ENCODE data around the gene ADK. TPM values are rescaled to one million over a fixed set of nuclear protein-coding genes. Genes with fewer than 3 reads are reported as not detected.

The ADK gene
- total RNA-seq, 1 donor from 2014 or later = 46.1 TPM

DNA sequence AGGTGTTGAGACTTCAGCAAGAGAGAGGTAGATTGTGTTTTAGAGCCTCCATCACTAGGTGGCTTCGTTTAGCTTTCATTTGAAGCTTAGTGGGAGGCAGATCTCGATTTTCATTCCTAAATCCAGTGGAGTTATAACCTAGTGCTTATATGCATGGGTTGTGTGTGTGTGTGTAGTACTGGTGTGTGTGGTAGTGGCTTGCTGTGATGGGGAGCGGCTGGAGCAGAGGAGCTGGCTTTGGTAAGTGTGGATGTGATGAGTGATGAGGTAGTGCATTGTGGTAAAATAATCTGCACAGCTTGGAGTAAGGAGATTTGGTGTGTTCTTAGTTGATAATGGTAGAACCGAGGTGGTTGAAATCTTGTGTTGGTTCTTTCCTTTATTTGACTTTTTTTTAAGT lies 43.6 kb upstream of the ADK start:
- CTCF ChIA-PET = interaction anchor here (1.0 to 1.5 kb wide), 2 partner anchors 14 to 43 kb away, joined by 3 to 5 read pairs; partner anchors contain the start of genes ADK and AP3M1
- TF ChIP-seq, protein P1, sequence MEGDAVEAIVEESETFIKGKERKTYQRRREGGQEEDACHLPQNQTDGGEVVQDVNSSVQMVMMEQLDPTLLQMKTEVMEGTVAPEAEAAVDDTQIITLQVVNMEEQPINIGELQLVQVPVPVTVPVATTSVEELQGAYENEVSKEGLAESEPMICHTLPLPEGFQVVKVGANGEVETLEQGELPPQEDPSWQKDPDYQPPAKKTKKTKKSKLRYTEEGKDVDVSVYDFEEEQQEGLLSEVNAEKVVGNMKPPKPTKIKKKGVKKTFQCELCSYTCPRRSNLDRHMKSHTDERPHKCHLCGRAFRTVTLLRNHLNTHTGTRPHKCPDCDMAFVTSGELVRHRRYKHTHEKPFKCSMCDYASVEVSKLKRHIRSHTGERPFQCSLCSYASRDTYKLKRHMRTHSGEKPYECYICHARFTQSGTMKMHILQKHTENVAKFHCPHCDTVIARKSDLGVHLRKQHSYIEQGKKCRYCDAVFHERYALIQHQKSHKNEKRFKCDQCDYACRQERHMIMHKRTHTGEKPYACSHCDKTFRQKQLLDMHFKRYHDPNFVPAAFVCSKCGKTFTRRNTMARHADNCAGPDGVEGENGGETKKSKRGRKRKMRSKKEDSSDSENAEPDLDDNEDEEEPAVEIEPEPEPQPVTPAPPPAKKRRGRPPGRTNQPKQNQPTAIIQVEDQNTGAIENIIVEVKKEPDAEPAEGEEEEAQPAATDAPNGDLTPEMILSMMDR (IDR thresholded peaks at IDR 0.05) = no peak
- Mint-ChIP-seq H3K4me3 (no peak overlapping the region), H3K9me3 (no peaks in the 10 kb centered on the region), H3K4me1 (no peaks in the 10 kb centered on the region), H3K27me3 (no peaks in the 10 kb centered on the region), H3K27ac (no peak overlapping the region), H3K36me3 (ENCODE audit: low read depth) (peaks cover 96% of the 10 kb centered on the region)
- ATAC-seq (ENCODE audit: low read depth) (no peak), DNase-seq (no peak)
- intact Hi-C loops (cut with micrococcal nuclease) = no loop called here
- POLR2A ChIA-PET = no interaction called here

DNA sequence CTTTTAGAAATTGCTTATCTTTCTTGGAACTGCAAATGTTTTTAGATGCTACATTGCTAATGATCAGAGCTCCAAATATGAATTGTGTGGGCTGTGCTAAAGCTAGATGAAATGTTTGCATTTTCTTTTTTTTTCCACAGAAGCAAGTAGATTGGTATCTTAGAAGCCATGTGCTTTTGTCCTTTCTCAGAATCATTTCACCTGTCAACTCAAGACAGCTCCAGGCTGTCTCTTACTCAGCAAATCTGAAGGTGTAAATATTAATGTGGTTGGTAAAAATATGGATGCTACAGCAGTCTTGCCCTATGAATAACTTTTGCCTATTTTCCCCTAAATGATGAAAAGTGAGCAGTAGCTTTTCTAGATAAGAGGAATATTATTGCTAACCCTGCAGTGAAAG lies 41.6 kb upstream of the ADK start:
- Mint-ChIP-seq H3K27ac (no peak overlapping the region), H3K36me3 (ENCODE audit: low read depth) (peaks cover 96% of the 10 kb centered on the region)
- intact Hi-C loops (cut with micrococcal nuclease) = no loop called here

DNA sequence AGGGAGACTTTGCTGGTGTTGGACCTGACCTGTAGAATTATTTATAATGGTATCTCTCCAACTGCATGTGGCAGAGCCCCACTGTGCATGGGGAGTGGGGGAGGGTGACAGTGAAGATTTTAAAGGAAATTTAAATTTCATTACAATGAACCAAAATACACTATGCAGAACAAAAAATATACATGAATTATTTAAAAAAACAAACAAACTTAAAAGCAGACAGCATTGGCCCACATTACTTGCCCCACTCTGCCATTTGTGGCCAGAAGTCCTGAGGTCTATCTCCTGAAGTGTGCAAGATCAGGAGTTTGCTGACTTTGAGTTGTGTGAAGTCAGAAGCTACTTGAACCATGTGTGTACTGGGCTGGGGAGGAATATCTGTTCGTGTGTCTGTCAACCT lies 40.9 kb upstream of the ADK start:
- Mint-ChIP-seq H3K4me1 (no peaks in the 10 kb centered on the region), H3K27ac (no peak overlapping the region), H3K36me3 (ENCODE audit: low read depth) (peaks cover 96% of the 10 kb centered on the region), H3K4me3 (no peak overlapping the region), H3K27me3 (no peaks in the 10 kb centered on the region), H3K9me3 (no peaks in the 10 kb centered on the region)
- POLR2A ChIA-PET = no interaction called here
- CTCF ChIA-PET = interaction anchor here (0.7 to 1.2 kb wide), 2 partner anchors 8 to 134 kb away, joined by 3 read pairs; no protein-coding TSS in a partner anchor
- DNase-seq (no peak), ATAC-seq (ENCODE audit: low read depth) (no peak)
- TF ChIP-seq, protein P1 (IDR thresholded peaks at IDR 0.05) = no peak
- intact Hi-C loops (cut with micrococcal nuclease) = no loop called here

More for the DNA sequence above, 41.6 kb upstream of the ADK start:
- TF ChIP-seq, protein P1 (IDR thresholded peaks at IDR 0.05) = no peak
- Mint-ChIP-seq H3K4me3 (no peak overlapping the region), H3K9me3 (no peaks in the 10 kb centered on the region), H3K4me1 (no peaks in the 10 kb centered on the region), H3K27me3 (no peaks in the 10 kb centered on the region)
- ChIA-PET POLR2A (no interaction called here), CTCF (interaction anchor here (0.7 to 1.3 kb wide), 3 partner anchors 9 to 223 kb away, joined by 3 read pairs; no protein-coding TSS in a partner anchor)
- DNase-seq (no peak), ATAC-seq (ENCODE audit: low read depth) (no peak)

DNA sequence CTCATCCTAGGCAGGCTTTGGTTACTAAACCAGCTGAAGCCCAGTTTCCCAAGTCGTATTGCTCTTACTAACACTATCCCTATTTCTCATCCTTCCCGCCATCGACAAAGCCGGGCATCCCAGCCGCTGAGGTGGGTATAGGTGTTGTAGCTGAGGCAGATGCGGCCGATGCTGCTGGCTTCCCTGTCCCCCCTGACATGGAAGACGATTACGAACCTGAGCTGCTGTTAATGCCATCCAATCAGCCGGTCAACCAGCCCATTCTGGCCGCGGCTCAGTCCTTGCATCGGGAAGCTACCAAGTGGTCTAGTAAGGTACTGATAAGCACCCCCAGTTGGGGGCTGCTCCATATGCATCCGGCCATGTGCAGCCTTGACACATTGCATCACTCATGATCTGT lies 39.2 kb upstream of the ADK start:
- ATAC-seq (ENCODE audit: low read depth) = no peak
- H3K27me3 Mint-ChIP-seq = no peaks in the 10 kb centered on the region
- peaks cover 96% of the 10 kb centered on the region for H3K36me3 Mint-ChIP-seq (ENCODE audit: low read depth)
- H3K4me3 Mint-ChIP-seq = no peak overlapping the region
- intact Hi-C loops (cut with micrococcal nuclease) = no loop called here
- H3K27ac Mint-ChIP-seq = no peak overlapping the region
- H3K9me3 Mint-ChIP-seq = no peaks in the 10 kb centered on the region
- DNase-seq = no peak
- ChIA-PET CTCF (interaction anchor here (1.0 kb wide), 1 partner anchor 226 kb away, joined by 3 read pairs; no protein-coding TSS in a partner anchor), POLR2A (no interaction called here)
- no peaks in the 10 kb centered on the region for H3K4me1 Mint-ChIP-seq
- TF ChIP-seq, protein P1 (IDR thresholded peaks at IDR 0.05) = no peak

DNA sequence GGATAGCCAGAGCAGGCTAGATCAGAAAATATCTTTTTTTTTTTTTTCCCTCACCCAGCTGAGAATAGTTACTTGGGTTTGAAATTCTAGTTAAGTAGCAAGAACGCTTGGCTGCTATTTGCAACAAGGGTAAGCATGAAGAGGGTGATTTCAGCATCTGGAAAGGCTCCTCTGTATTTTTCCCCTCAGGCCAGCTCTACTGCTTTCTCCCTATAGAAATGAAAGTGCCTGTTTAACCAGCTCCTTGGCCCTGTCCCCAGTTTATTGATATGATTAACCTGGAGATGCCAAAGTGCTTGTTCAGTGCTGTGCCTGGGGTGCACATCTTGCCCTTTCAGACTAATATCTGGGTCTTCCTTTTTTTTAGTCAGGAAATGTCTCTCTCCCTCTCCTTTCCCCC lies 37.5 kb upstream of the ADK start:
- Mint-ChIP-seq H3K4me1 (peaks cover 5% of the 10 kb centered on the region), H3K9me3 (no peaks in the 10 kb centered on the region), H3K36me3 (ENCODE audit: low read depth) (peaks cover 94% of the 10 kb centered on the region), H3K27me3 (no peaks in the 10 kb centered on the region), H3K27ac (no peak overlapping the region), H3K4me3 (no peak overlapping the region)
- POLR2A ChIA-PET = no interaction called here
- TF ChIP-seq, protein P1 (IDR thresholded peaks at IDR 0.05) = no peak
- ATAC-seq (ENCODE audit: low read depth) (no peak), DNase-seq (no peak)
- CTCF ChIA-PET = no interaction called here
- intact Hi-C loops (cut with micrococcal nuclease) = no loop called here

All from activated B cell treated with CpG ODN at 0.5 μM for 24 hours (primary cell).